Neural crest cell (in vitro differentiated cells): ENCODE data around the gene CASK. TPM values are rescaled to one million over a fixed set of nuclear protein-coding genes. Genes with fewer than 3 reads are reported as not detected.
A peak's percentile ranks its signal among the peaks of the same experiment; 100 is the strongest.

ENCODE experiments used
- DNase-seq: peaks from one replicate; pipeline ENCODE4 v3.0.0; 2021; ENCODE audit warnings: low read depth, mixed read lengths, low spot score
- H3K27ac Mint-ChIP-seq: one replicate; pipeline ENCODE4 v1.8.0; 2021; ENCODE audit warnings: mild to moderate bottlenecking, mixed read lengths; ENCODE audit not compliant: unreplicated experiment
- H3K27me3 Mint-ChIP-seq: 2 replicates; pipeline ENCODE4 v1.8.0; 2021; ENCODE audit warnings: low read depth, mild to moderate bottlenecking, mixed read lengths
- H3K36me3 Mint-ChIP-seq: 2 replicates; pipeline ENCODE4 v1.8.0; 2021; ENCODE audit warnings: low read depth, mild to moderate bottlenecking, mixed read lengths
- H3K4me1 Mint-ChIP-seq: 2 replicates; pipeline ENCODE4 v1.8.0; 2021; ENCODE audit warnings: mixed read lengths
- H3K4me3 Mint-ChIP-seq: one replicate; pipeline ENCODE4 v1.8.0; 2021; ENCODE audit warnings: mild to moderate bottlenecking, mixed read lengths
- H3K9me3 Mint-ChIP-seq: 2 replicates; pipeline ENCODE4 v1.8.0; 2021; ENCODE audit warnings: mixed read lengths
- long read RNA-seq: library from polyadenylated mRNA; unstranded; transcript quantifications from one replicate; pipeline ENCODE4 v2.0.0, GENCODE V29; 2020
- total RNA-seq: library from RNA; stranded (reverse); gene quantifications from 2 replicates; pipeline ENCODE4 v1.2.1, GENCODE V29; 2021
- TF ChIP-seq, protein P1 (sequence below): fragments of 200-600 bp; sonication (generic); conservative IDR thresholded peaks from 2 replicates; pipeline ENCODE4 v1.5.0; 2021; ENCODE audit warnings: antibody characterized with exemption, mild to moderate bottlenecking

Gene CASK, protein sequence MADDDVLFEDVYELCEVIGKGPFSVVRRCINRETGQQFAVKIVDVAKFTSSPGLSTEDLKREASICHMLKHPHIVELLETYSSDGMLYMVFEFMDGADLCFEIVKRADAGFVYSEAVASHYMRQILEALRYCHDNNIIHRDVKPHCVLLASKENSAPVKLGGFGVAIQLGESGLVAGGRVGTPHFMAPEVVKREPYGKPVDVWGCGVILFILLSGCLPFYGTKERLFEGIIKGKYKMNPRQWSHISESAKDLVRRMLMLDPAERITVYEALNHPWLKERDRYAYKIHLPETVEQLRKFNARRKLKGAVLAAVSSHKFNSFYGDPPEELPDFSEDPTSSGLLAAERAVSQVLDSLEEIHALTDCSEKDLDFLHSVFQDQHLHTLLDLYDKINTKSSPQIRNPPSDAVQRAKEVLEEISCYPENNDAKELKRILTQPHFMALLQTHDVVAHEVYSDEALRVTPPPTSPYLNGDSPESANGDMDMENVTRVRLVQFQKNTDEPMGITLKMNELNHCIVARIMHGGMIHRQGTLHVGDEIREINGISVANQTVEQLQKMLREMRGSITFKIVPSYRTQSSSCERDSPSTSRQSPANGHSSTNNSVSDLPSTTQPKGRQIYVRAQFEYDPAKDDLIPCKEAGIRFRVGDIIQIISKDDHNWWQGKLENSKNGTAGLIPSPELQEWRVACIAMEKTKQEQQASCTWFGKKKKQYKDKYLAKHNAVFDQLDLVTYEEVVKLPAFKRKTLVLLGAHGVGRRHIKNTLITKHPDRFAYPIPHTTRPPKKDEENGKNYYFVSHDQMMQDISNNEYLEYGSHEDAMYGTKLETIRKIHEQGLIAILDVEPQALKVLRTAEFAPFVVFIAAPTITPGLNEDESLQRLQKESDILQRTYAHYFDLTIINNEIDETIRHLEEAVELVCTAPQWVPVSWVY
- 57.8 and 63.4 TPM in 2 replicates for total RNA-seq
- long read RNA-seq, full-length matches to known transcripts, result 2 of 22 reads
- long read RNA-seq, partial matches to known transcripts, result 14 of 22 reads
- long read RNA-seq, other reads (novel, unspliced or antisense), result 6 of 22 reads

DNA sequence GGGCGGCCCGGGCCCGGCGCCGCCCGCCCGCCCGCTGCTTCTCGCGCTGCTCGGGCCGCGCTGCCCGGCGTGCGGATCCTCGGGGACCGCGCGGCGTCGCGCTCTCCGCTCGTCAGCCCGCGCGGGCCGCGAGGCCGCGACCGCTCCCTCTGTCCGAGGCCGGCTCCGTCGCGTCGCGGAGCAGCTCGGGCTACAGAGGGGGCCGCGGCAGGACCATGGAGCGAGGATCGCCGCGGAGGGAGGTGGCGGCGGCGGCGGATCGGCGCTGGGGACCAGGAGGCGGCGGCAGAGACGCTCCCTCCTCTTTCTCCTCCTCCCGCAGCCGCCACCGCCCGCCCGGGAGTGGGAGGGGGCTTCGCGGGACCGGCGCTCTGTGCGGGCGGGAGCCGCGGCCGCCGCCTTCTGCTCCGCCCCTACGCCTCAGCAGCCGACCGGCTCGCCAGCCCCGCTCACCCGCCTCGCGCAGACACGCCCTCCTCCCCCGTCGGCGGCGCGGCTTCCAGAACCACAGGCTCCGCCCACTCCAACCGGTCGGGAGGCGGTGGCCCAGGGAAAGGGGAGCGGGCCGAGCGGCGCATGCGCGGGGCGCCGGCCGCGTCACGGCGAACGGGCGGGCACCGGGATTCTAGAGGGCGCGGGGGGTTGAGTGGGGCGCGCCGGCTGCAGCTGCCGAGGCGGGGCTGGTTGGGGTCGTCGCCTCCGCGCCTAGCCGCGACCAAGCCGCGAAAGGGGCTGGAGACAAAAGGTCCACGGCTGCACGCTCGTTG lies at the start of gene CASK:
Gene CASK, minus strand, starts transcription at position 344 of the 767 bp plus-strand sequence. CDS start 566 bp downstream, outside the sequence.
- H3K9me3 Mint-ChIP-seq, result no peaks in the 10 kb centered on the region

DNA sequence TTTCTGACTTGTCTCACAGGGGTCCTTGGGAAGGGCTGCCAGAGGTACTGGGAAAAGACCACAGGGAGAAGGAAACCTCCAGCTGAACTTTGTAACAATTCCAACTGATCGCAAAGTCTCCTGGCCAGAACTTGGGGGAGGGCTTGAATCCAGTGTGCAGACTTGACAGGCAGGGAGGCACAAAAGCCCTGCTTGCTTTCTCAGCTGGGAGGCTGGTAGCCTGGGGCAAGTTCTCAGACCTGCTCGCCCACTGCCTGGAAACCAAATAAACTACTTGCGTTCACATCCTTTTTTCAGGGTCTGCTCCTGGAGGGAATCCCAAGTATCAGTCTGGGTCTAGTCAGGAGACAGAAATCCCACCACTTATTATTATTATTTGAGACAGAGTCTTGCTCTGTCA lies 48.0 kb upstream of the CASK start:
- TF ChIP-seq, protein P1, sequence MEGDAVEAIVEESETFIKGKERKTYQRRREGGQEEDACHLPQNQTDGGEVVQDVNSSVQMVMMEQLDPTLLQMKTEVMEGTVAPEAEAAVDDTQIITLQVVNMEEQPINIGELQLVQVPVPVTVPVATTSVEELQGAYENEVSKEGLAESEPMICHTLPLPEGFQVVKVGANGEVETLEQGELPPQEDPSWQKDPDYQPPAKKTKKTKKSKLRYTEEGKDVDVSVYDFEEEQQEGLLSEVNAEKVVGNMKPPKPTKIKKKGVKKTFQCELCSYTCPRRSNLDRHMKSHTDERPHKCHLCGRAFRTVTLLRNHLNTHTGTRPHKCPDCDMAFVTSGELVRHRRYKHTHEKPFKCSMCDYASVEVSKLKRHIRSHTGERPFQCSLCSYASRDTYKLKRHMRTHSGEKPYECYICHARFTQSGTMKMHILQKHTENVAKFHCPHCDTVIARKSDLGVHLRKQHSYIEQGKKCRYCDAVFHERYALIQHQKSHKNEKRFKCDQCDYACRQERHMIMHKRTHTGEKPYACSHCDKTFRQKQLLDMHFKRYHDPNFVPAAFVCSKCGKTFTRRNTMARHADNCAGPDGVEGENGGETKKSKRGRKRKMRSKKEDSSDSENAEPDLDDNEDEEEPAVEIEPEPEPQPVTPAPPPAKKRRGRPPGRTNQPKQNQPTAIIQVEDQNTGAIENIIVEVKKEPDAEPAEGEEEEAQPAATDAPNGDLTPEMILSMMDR, result no peak
- Mint-ChIP-seq H3K36me3 (peaks cover 2% of the 10 kb centered on the region), H3K4me1 (no peaks in the 10 kb centered on the region), H3K27ac (no peak overlapping the region), H3K27me3 (no peaks in the 10 kb centered on the region), H3K9me3 (peaks cover 9% of the 10 kb centered on the region), H3K4me3 (no peak overlapping the region)
- no peak for DNase-seq

More for the DNA sequence above, at the start of gene CASK:
- Mint-ChIP-seq H3K27me3 (no peaks in the 10 kb centered on the region), H3K36me3 (no peaks in the 10 kb centered on the region), H3K4me3 (peak within 1 kb of the TSS; percentile 97), H3K4me1 (peaks cover 18% of the 10 kb centered on the region), H3K27ac (peak within 1 kb of the TSS; percentile 91)
- DNase-seq, result peak; percentile 75
- TF ChIP-seq, protein P1, result no peak

DNA sequence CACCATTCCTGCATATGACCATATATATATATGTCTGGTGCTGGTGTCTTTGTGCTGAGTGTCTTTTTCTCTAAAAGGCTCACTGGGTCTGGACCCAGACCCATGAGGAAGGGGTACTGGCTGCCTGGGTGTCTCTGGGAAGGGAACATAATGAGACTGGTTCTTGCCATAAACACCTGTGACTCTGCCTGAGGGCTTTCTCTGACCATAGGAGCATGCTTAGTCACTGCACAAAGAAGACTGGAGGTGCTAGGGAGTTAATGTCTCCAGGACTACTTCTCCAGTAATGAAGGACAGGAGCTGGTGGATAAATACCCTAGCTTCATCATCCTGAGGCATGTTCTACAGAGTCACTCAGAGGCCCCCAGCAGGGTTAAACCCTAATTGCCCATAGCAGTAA lies 47.1 kb upstream of the CASK start:
- no peak for DNase-seq
- Mint-ChIP-seq H3K36me3 (peaks cover 2% of the 10 kb centered on the region), H3K27me3 (no peaks in the 10 kb centered on the region), H3K4me3 (no peak overlapping the region), H3K9me3 (peaks cover 12% of the 10 kb centered on the region), H3K27ac (no peak overlapping the region), H3K4me1 (no peaks in the 10 kb centered on the region)
- TF ChIP-seq, protein P1, result no peak

DNA sequence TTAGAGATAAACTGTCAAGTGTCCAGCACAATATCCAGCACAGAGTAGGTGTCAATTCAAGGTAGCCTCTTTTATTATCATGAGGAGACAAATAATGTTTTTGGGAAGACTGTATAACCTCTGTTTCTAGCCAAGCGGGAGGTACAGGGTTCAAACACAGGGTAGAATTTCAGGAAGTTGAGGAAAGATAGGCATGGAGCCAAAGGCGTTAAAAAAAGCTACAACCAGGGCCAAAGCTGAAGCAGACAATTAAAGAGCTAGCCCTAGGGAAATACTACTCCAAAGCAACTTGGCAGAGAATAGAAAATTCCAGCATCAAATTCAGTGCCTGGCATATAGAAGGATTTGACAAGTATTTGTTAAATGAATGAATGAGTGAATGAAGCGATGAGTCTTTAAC lies 40.0 kb upstream of the CASK start:
- Mint-ChIP-seq H3K4me1 (no peaks in the 10 kb centered on the region), H3K27ac (no peak overlapping the region), H3K9me3 (peaks cover 9% of the 10 kb centered on the region), H3K27me3 (peaks cover 2% of the 10 kb centered on the region), H3K36me3 (no peaks in the 10 kb centered on the region), H3K4me3 (no peak overlapping the region)
- TF ChIP-seq, protein P1, result no peak
- DNase-seq, result no peak

DNA sequence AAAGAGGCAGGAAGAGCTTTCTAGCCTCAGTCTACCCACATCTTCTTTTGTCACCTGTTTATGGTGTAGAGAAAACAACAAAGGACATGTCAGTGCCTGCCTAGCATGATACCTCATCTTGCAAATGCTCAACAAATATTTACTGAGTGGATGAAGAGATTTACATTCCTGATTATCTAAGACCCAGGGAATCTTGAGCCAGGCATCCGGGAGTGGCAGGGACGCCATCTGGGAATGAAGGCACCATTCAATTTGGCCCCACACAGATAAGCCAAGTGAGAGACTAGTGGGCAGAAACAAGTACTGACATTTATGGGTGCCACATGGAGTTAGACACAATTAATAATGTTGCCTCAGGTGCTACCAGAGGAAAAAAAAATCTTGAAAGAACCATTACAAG lies 36.8 kb upstream of the CASK start:
- TF ChIP-seq, protein P1, result no peak
- Mint-ChIP-seq H3K36me3 (no peaks in the 10 kb centered on the region), H3K4me3 (no peak overlapping the region), H3K27ac (no peak overlapping the region), H3K27me3 (peaks cover 2% of the 10 kb centered on the region), H3K9me3 (peaks cover 3% of the 10 kb centered on the region), H3K4me1 (no peaks in the 10 kb centered on the region)
- no peak for DNase-seq
